Activated CD4-positive, alpha-beta T cell treated with anti-CD3 and anti-CD28 coated beads, Interleukin-2, amount 50 U/mL, for 48 hours (primary cell): ENCODE data around the gene RET.

Source experiments
- DNase-seq, 2 experiments: peaks; one replicate each; pipeline ENCODE4 v3.0.0-alpha.2; 2020

Gene RET

DNA sequence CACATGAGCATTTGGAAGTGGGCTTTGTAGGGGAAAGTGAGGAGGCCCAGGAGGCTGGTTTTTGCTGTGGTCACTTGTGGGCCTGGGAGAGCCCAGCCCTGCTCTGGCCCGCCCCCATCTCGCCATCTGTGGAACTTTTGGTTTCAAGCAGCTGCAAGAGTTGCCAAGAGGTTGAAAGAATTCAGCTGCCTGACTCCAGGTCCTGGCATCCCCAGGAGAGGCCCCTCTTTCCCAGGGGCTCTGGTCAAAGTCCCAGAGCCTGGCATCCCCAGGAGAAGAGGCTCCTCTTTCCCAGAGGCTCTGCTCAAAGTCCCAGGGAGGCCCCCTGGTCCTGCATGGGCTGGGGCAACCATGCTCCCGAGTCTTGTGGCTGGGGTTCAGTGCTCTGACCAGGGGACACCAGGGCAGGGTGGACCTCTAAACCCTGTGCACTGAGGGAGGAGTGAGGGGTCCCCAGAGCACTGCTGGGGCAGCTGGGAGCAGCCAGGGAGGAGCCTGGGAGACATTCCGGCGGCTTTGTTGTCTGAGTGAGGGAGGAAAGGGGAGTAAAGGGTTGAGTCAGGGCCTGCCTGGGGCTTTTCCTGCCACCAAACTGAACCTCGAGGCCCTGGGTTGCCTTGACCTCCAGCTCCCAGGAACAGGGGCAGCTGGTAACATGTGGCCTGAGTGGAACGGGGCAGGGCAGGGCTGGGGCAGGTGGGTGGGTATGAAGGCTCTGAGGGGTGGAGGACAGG is 33.6 kb downstream of the RET start:
- no peak for DNase-seq

DNA sequence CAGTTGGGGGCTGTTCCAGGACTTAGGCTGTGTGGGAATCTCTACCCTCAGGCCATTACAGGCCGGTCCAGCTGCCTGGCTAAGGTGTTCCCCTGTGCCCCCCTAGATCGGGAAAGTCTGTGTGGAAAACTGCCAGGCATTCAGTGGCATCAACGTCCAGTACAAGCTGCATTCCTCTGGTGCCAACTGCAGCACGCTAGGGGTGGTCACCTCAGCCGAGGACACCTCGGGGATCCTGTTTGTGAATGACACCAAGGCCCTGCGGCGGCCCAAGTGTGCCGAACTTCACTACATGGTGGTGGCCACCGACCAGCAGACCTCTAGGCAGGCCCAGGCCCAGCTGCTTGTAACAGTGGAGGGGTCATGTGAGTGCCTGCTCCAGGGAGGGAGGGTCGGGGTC is 34.2 kb downstream of the RET start:
- DNase-seq: no peak

DNA sequence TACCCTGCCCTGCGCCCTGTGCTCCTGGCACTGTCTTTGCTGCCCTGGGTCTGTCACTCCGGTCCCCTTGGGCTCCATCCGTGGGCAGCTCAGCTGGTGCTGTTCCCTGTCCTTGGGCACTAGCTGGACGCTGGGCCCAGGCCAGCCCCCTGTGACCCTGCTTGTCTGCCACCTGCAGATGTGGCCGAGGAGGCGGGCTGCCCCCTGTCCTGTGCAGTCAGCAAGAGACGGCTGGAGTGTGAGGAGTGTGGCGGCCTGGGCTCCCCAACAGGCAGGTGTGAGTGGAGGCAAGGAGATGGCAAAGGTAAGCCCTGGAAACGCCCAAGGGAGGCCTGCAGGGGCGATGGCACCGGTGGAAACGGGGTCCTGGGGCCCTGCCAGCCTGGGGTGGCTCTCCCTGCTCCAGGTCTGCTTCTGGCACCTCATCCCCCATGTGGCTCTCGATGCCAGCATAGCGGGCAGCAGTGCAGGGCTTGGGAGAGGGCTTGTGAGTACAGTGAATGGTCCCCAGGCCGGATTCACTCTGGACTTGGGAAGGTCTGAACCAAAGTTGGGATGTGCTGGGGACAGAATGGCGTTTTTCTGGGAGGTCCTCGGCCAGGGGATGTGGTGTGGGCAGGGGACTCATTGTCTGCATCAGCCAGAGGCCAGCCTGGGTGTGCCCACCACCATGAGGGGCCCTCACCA is 35.2 kb downstream of the RET start:
- no peak for DNase-seq

DNA sequence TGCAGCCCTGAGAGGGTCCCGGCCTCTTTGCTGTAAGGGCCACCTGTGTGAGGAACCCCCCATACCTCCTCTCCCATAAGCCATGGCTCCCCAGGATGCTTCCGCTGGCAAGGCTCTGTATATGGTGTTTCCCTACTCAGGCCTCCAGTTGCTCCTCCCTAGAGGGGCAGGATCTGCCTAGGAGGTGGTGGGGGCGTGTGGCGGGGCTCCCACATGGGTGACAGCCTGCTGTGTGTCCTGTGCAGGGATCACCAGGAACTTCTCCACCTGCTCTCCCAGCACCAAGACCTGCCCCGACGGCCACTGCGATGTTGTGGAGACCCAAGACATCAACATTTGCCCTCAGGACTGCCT is 35.7 kb downstream of the RET start:
- DNase-seq: no peak

DNA sequence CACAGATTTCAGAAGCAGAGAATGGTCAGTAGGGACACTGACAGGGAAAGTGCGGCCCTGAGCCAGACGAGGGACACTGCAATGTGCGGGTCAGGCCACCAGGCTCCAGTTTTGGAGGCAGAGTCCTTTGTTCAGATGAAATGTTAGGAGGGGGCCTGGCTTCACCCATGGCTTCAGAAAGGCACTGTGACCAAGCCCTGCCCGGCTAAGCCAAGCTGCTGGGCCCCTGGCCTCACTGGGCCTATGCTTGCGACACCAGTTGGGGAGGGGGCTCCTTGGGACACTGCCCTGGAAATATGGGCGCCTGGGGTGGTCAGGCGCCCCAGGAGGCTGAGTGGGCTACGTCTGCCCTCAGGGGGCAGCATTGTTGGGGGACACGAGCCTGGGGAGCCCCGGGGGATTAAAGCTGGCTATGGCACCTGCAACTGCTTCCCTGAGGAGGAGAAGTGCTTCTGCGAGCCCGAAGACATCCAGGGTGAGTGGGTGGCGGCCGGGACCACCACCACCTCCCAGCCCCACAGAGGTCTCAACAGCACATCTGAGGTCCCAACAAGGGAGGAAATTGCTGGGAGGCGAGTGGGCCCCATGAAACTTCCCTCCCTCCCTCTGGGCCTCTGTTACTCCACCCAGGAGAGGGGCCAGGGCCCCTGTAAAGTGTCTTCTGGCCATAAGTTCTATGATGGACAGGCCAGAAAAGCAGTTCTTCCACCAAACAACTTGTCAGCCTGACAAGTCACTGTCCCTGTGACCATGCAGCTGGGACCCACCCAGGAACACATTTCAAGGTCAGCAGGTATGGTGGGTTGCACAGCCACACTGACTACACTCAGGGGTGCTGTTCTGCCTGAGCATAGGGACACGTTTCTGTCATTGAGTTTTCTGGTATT is 36.6 kb downstream of the RET start:
- DNase-seq: no peak

DNA sequence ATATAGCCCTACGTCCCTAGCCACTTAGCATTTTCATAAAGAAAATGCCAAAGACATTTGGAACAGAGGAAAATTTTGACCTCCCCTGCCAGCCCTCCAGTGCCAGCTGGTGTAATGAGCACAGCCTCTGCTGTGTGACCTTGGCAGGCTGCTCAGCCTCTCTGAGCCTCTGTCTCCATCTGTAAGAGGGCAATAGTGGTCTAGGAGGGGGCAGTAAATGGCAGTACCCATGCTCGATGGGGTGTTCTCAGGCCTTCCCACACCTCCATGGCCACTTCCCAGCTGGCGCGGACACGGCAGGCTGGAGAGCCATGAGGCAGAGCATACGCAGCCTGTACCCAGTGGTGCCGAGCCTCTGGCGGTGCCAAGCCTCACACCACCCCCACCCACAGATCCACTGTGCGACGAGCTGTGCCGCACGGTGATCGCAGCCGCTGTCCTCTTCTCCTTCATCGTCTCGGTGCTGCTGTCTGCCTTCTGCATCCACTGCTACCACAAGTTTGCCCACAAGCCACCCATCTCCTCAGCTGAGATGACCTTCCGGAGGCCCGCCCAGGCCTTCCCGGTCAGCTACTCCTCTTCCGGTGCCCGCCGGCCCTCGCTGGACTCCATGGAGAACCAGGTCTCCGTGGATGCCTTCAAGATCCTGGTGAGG is 37.3 kb downstream of the RET start:
- no peak for DNase-seq

DNA sequence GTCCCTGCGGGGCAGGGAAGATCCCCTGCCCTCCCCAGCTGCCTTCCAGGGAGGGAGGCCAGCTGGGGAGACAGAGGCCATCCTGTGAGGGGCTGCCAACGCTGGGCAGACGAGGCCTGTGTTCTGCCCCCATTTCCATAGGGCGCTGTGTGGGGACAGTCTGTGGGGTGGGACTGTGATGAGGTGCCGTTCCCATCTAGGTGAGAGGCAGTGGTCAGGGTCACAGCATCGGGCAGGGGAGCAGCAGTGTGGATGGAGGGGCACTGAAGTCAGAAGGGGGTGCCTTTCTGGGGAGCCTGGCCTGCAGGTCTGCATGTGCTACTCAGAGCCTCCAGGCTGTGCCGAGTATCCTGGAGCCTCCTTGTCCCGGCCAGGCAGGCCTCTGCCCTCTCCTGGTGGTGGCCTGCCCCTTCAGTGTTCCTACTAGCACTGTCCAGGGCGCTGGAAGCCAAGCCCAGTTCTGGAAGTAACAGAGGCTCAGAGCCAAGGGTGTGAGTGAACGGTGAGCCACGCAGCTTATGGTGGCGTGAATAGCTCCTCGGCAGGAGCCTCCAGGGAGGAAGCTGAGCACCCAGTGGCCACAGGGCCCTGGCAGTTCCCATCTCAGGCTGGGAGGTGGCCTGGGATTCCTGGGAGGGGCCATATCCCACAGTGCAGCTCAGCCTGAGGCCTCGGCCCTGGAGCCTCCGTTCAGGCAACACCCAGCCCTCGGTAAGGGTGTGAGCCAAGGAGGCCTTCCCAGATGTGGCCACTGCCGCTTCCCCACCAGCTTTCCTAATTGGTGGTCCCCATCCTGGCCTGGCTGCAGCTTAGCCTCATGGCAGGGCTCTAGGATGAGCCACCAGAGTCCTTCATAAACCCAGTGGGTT is 38.1 kb downstream of the RET start:
- no peak for DNase-seq

DNA sequence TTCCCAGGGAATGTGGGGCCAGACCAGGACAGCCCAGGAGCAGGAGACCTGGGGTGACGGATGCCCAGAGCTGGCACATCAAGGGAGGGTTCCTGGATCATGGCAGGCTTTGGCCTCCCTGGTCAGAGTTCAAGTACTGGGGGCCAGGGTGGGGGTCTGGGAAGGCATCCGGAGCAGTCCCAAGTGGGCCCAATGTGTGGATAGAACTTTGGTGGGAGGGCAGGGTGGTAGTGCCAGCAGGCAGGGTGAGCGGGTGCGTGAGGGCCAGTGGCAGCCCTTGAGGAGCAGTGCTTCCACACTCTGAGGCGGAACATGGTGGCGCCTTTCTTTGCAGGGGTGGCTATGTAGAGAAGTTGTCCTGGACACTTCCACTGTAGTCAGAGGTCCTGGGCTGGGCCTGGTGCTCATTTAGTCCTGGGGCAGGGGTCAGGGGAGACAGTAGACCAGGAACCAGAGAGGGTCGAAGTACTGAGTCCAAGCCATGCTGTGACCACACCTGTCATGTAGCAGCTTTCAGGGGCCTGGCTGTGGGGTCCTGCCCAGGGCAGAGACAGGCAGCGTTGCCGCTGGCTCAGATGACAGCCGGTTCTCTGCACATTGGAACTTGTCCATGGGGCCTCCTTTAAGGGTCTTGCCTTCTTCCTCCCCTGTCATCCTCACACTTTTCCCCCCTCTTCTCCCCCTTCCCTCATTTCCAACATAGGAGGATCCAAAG is 39.2 kb downstream of the RET start:
- DNase-seq: no peak

DNA sequence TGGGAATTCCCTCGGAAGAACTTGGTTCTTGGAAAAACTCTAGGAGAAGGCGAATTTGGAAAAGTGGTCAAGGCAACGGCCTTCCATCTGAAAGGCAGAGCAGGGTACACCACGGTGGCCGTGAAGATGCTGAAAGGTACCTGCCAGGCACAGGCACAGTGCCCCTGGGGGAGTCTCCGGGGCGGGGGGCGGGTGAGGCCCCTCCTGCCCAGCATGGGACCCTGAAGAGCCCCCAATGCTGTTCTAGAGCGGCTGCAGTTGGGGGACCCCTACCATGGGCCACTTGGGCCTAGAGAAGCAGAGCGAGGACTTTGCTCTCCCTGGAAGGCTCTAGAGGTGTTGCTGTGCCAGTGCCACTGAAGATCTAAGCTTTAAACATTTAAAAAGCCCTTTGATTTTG is 39.7 kb downstream of the RET start:
- no peak for DNase-seq

DNA sequence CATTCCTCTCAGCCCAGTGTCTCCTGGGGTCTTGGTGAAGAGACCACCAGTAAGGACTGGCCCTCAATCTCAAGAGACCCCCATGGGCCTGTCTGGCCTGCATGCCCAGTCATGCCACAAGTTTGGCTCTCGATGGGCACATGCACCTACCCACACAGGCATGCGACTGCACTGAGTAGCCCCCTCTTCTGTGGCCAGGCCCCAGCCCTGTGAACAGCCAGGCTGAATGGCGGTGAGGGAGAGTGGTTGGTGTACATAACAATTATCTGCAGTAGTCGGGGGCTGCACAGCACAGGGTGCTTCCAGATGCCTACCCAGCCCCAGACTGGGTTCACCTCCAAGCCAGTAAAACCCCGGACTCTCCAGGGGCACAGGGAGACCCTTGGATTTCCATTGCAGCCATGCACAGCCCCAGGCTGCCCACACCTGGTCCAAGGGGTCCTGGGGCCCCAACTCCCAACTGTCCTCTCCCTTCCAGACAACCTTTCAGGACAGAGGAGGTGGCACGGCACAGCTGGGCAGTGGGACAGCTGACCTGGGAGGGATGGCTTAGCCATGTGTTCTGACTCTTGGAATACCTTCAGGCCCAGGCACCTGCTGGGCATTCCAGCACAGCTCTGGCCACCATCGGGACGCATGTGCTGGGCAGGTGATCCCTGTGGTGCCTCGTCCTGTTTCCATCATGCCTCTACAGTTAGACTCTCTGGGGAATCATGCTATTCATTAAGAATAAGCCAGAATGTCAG is 40.3 kb downstream of the RET start:
- no peak for DNase-seq

DNA sequence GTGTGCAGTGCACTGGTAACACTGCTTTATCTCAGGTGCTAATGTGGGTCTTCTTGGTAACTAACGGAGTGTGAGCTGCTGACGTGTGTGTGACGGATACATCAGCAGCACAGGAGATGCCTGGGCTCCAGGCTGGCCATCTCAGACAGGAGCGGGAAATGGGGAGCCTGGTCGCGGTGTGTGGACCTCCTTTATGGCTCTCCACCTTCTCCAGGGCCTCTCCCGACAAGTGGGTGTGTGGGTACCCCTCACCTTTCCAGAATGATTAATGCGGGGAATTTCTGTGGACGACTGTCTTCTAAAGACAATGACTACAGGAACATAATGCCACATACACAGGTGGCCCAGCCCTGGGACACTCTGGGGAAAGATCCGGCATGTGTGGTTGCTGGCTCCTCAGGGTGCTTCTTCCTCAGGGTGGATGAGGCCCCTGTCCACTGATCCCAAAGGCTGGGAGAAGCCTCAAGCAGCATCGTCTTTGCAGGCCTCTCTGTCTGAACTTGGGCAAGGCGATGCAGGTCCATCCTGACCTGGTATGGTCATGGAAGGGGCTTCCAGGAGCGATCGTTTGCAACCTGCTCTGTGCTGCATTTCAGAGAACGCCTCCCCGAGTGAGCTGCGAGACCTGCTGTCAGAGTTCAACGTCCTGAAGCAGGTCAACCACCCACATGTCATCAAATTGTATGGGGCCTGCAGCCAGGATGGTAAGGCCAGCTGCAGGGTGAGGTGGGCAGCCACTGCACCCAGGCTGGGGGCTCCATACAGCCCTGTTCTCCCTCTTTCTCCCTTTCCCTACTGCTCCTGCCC is 41.1 kb downstream of the RET start:
- DNase-seq: no peak

DNA sequence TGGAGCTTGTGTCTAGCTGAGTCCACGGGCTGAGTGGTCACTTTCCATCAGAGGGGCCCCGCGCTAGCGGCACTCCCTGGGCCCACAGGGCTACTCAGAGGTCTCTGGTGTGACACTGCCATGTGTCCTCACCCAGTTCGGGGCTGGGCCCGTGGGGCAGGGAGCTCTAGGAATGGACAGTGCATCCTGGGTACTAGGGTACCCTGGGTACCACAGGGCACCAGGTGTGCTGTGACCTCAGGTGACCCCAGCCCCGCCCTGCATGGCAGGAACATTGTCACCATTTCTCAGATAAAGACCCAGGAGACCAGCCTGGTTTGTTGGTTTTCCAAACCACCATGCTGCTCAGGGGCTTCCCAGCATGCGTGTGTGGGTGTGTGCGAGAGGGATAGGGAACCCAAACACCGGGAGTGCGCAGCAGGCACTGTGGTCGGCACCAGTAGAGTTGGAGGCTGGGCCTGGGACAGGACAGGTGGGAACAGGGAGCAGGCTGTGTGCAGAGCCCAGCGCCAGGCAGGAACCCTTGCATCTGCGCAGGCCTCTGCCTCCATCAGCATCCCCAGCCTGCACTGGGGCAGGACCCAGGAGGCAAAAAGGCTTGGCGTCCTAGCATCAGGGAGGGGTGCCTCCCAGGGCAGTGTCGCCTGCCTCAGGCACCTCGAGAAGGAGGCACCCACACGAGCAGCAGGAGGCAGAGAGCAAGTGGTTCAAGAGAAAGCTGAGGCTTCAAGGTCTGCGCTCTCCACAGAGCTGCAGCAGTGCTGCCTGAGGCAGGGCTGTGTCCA is 42.0 kb downstream of the RET start:
- no peak for DNase-seq

DNA sequence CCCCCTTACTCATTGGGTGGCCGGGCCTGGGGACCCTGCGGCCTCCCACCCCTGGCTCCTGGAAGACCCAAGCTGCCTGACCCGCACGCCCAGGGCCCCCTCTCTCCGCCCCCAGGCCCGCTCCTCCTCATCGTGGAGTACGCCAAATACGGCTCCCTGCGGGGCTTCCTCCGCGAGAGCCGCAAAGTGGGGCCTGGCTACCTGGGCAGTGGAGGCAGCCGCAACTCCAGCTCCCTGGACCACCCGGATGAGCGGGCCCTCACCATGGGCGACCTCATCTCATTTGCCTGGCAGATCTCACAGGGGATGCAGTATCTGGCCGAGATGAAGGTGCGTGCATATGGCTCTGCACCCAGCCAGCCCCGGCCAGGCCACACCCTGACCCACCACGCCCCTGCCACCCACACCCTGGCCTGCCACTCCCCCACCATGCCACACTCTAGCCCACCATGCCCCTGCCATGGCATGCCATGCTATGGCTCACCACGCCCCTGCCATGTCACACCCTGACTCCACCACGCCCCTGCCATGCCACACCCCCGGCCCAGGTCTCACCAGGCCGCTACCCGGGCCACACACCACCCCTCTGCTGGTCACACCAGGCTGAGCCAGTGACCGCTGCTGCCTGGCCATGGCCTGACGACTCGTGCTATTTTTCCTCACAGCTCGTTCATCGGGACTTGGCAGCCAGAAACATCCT is 42.7 kb downstream of the RET start:
- no peak for DNase-seq

DNA sequence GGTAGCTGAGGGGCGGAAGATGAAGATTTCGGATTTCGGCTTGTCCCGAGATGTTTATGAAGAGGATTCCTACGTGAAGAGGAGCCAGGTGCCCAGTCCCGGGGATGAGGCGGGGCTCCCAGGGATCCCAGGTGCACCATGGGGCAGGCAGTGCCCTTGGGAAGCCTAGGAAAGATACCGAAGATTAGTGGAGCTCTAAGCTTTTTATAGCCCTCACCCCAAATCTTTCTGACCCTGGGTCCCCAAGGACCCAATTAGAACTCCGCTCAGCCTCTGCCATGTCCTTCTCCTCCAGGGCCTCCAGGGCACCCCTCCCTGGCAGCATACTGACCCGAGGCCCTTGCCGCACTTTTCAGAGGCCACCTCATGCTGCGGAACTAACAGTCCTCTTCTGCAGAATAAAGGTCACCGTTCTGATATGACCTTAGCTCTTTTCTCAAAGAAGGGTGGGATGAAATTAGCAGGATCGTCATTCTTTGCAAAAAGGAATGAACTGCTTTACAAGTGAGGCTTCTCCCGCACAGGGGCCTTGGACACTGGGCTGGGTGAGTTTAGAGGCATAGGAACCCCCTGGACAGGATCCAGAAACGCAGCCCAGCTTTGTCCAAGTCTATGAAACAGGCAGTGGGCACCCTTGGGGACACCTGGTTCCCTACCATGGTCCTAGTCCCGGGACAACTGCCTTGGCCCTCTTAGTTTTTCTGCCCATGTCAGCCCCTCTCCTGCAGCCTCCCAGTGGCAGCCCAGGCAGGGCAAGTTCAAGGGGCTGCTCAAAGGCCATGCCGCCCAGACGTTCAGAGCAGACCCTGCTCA is 43.5 kb downstream of the RET start:
- no peak for DNase-seq

DNA sequence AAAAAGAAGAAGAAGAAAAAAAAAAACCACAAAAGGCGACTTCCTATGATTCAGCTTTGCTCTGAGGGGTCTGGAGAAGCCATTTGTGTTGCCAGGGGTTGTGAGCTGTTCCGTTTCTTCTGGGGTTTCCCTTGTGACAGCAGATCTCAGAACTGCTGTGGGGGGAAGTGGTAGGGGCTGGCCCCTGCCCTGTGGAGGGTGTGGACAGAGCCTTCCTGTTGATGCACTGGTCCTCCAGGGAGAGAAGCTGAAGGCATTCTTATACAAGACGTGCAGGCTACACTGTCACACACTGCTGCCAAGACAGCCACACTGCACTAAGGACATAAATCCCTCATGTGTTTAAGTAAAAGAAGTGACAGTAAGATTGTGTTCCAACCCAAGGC is 44.1 kb downstream of the RET start:
- peak; percentile 60 to 72 for DNase-seq

DNA sequence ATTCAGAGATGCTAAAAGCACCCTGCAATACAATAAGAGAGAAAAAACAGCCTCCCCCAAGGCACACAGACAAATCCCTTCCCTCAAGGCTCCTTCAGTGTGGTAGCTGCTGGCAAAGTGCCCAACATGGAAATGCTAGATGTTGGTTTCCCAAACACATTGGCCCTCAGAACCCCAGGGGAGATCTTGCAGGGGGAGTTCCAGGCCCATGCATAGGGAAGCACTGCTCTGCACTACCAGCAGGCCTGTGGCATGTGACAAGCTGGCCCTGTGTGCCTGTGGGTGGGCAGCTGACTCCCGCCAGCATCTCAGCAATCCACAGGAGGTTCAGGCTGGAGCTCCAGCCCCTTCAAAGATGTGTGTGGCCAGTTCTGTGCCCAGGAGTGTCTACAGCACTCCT is 44.6 kb downstream of the RET start:
- DNase-seq: no peak

DNA sequence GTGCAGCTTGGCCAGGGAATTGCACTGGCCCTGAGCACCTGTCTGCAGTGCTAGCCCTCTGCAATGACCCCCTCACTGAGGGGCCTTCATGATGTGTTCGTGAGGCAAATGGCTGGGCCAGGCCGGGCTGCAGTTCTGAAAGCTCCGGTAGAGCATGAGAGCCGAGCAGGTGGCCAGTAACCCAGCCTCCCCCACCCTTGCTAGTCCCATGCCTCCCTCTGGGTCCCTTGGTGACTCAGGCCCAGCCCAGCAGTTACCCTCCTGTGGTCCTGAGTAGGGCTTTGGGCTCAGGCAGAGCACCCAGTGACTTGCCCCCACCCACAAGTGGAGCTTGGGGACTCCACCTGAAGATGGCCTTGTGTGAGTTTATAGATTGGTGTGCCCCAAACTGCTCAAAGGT is 45.2 kb downstream of the RET start:
- no peak for DNase-seq

DNA sequence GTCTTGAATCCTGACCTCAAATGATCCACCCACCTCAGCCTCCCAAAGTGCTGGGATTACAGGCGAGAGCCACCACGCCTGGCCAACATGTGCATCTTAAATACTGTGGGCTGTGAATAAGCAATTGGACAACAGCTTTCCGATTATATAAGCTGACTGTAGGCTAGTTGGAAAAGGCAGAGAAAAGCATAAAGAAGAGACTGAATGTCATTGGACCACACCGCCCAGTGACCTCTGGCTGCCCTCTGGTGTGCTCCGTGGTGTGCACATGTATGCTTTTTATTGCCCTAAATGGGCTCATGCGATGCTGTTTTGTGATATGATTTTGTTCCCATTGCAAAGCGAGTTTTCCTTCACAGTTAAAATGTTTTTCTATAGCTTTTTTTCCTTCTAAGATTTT is 46.0 kb downstream of the RET start:
- no peak for DNase-seq
